ENCODE results near the gene ZNF585A.
"Not testable (repeated sequence)": the region's sequence is repeated elsewhere in the genome, so short reads cannot be mapped to it uniquely, and the experiment has no call there.

Gene ZNF585A

DNA sequence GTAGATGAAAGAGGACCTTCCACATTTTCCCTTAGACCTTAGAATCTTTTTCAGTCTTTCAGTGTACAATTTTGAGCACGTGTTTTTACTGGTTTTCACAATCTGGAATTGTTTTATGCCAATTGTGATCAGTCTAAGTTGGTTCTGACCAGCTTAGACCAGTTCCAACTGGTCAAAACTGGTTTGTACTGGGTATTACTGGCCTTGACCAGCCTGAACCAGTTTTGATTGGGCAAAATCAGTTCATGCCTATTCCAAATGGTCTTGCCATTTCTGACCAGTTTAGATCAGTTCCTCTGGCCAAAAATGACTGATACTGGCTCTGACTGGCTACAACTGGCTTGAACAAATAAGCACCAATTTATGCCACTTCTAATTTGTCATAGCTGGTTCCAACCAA, 36.4 kb downstream of the ZNF585A start:
- H3K4me1 ChIP-seq: no peaks in the 10 kb centered on the region
- H3K36me3 ChIP-seq: no peaks in the 10 kb centered on the region
- TF ChIP-seq, protein P1, sequence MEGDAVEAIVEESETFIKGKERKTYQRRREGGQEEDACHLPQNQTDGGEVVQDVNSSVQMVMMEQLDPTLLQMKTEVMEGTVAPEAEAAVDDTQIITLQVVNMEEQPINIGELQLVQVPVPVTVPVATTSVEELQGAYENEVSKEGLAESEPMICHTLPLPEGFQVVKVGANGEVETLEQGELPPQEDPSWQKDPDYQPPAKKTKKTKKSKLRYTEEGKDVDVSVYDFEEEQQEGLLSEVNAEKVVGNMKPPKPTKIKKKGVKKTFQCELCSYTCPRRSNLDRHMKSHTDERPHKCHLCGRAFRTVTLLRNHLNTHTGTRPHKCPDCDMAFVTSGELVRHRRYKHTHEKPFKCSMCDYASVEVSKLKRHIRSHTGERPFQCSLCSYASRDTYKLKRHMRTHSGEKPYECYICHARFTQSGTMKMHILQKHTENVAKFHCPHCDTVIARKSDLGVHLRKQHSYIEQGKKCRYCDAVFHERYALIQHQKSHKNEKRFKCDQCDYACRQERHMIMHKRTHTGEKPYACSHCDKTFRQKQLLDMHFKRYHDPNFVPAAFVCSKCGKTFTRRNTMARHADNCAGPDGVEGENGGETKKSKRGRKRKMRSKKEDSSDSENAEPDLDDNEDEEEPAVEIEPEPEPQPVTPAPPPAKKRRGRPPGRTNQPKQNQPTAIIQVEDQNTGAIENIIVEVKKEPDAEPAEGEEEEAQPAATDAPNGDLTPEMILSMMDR (IDR thresholded peaks at IDR 0.05; ENCODE audit: low read depth, low read length): no peak
- no peak for DNase-seq
- H3K9me3 ChIP-seq: peaks cover 11% of the 10 kb centered on the region
- no peak overlapping the region for H3K4me3 ChIP-seq (ENCODE audit: low read depth, low read length)
- H3K27me3 ChIP-seq: no peaks in the 10 kb centered on the region

DNA sequence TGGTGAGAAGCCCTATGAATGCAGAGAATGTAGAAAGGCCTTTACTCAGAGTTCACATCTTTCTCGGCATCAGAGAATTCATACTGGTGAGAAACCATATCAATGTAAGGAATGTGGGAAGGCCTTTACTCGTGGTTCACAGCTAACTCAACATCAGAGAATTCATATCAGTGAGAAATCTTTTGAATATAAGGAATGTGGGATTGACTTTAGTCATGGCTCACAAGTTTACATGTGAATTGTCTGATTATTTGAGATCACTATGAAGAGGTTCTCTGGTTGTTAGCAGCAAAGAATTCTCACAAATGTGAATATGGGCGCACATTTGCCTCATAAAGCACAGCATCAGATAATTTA, 43.7 kb downstream of the ZNF585A start:
- H3K4me1 ChIP-seq: no peaks in the 10 kb centered on the region
- H3K27me3 ChIP-seq: no peaks in the 10 kb centered on the region
- peaks cover 23% of the 10 kb centered on the region for H3K36me3 ChIP-seq
- no peak overlapping the region for H3K4me3 ChIP-seq (ENCODE audit: low read depth, low read length)
- H3K9me3 ChIP-seq: peaks cover 22% of the 10 kb centered on the region
- no peak for DNase-seq
- TF ChIP-seq, protein P1 (IDR thresholded peaks at IDR 0.05; ENCODE audit: low read depth, low read length): no peak

DNA sequence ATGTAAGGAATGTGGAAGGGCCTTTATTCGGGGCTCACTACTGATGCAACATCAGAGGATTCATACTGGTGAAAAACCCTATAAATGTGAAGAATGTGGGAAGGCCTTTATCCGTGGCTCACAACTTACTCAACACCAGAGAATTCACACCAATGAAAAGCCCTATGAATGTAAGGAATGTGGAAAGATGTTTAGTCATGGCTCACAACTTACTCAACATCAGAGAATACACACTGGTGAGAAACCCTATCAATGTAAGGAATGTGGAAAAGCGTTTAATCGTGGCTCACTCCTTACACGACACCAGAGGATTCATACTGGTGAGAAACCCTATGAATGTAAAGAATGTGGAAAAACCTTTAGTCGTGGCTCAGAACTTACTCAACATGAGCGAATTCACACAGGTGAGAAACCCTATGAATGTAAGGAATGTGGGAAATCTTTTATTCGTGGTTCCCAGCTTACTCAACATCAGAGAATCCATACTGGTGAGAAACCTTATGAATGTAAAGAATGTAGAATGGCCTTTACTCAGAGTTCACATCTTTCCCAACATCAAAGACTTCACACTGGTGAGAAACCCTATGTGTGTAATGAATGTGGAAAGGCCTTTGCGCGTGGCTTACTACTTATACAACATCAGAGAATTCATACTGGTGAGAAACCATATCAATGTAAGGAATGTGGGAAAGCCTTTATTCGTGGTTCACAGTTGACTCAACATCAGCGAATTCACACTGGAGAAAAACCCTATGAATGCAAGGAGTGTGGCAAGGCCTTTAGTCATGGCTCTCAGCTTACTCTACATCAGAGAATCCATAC, 44.3 kb downstream of the ZNF585A start:
- H3K9me3 ChIP-seq: peaks cover 21% of the 10 kb centered on the region
- no peaks in the 10 kb centered on the region for H3K4me1 ChIP-seq
- TF ChIP-seq, protein P1 (IDR thresholded peaks at IDR 0.05; ENCODE audit: low read depth, low read length): no peak
- no peaks in the 10 kb centered on the region for H3K27me3 ChIP-seq
- DNase-seq: no peak
- H3K4me3 ChIP-seq (ENCODE audit: low read depth, low read length): no peak overlapping the region
- peaks cover 23% of the 10 kb centered on the region for H3K36me3 ChIP-seq

DNA sequence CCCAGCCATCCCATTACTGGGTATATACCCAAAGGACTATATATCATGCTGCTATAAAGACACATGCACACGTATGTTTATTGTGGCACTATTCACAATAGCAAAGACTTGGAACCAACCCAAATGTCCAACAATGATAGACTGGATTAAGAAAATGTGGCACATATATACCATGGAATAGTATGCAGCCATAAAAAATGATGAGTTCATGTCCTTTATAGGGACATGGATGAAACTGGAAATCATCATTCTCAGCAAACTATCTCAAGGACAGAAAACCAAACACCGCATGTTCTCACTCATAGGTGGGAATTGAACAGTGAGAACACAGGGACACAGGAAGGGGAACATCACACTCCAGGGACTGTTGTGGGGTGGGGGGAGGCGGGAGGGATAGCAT, 50.4 kb downstream of the ZNF585A start:
- not testable (repeated sequence) for H3K4me1 ChIP-seq; H3K9me3 ChIP-seq; H3K36me3 ChIP-seq; H3K4me3 ChIP-seq (ENCODE audit: low read depth, low read length); H3K27me3 ChIP-seq; DNase-seq

DNA sequence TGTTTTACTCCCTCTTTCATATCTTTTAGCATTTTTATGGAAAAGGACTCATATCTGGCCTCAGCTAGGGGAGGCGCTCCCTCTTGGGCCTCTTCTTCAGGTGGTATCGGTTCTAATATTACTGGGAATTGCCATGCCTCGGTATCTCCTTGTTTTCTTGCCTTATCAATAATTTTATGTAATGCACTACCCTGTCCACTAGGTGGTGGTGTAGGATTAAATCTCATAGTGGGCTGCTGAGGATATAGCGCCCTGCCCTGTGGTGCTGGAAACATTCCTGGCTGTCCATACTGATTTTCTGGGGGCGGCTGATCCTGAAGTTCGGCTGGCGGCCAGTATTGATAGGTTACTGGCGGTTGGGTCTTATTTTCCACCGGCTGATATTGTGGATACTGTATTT, 58.5 kb downstream of the ZNF585A start:
- H3K4me1 ChIP-seq: no peaks in the 10 kb centered on the region
- no peaks in the 10 kb centered on the region for H3K36me3 ChIP-seq
- no peak overlapping the region for H3K4me3 ChIP-seq (ENCODE audit: low read depth, low read length)
- peaks cover 9% of the 10 kb centered on the region; the same call in 1 of the 2 replicates for H3K9me3 ChIP-seq
- peak; percentile 13 for DNase-seq
- no peaks in the 10 kb centered on the region for H3K27me3 ChIP-seq
- TF ChIP-seq, protein P1 (IDR thresholded peaks at IDR 0.05; ENCODE audit: low read depth, low read length): peak; percentile 47

DNA sequence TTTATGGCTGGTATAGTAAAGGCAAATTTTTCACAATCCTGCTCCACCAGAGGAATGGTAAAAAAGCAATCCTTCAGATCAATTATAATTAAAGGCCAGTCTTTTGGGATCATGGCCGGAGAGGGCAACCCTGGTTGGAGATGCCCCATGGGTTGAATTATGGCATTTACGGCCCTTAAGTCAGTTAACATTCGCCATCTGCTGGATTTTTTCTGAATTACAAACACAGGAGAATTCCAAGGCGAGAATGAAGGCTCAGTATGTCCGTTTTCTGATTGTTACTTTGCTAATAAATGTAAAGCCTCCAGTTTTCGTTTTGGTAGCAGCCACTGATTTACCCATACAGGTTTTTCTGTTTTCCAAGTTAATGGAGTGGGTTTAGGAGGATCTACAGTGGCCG, 60.7 kb downstream of the ZNF585A start:
- H3K4me3 ChIP-seq (ENCODE audit: low read depth, low read length); DNase-seq; H3K4me1 ChIP-seq; H3K36me3 ChIP-seq; H3K27me3 ChIP-seq; H3K9me3 ChIP-seq: not testable (repeated sequence)
- TF ChIP-seq, protein P1 (IDR thresholded peaks at IDR 0.05; ENCODE audit: low read depth, low read length): peak; percentile 48

DNA sequence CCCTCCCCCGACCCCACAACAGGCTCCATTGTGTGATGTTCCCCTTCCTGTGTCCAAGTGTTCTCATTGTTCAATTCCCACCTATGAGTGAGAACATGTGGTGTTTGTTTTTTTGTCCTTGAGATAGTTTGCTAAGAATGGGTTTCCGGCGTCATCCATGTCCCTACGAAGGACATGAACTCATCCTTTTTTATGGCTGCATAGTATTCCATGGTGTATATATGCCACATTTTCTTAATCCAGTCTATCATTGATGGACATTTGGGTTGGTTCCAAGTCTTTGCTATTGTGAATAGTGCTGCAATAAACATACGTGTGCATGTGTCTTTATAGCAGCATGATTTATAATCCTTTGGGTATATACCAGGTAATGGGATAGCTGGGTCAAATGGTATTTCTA, 68.4 kb downstream of the ZNF585A start:
- not testable (repeated sequence) for H3K36me3 ChIP-seq, H3K9me3 ChIP-seq

More for the DNA sequence above, 68.4 kb downstream of the ZNF585A start:
- not testable (repeated sequence) for DNase-seq; H3K27me3 ChIP-seq; H3K4me1 ChIP-seq; H3K4me3 ChIP-seq (ENCODE audit: low read depth, low read length)

Data from BE2C (cell line).